DMS79 treated with DMSO at 0.1 percent for 48 hours (cell line): ENCODE data around the gene ECT2L.

ENCODE experiments used
- DNase-seq: peaks from one replicate; lab custom pipeline; 2025; lab: John Stamatoyannopoulos, UW

ECT2L gene

GRCh38 chr6:138805016-138805765 lies 9.3 kb downstream of the ECT2L start:
- DNase-seq: no peak

- no peak for DNase-seq
Observed at GRCh38 chr6:138806889-138807288, 11.0 kb downstream of the ECT2L start.

GRCh38 chr6:138809677-138810076 lies 13.8 kb downstream of the ECT2L start:
- no peak for DNase-seq

- no peak for DNase-seq
Observed at GRCh38 chr6:138811866-138812265, 16.0 kb downstream of the ECT2L start.

- DNase-seq: peak; percentile 58
Observed at GRCh38 chr6:138814179-138814834, 18.4 kb downstream of the ECT2L start.

- DNase-seq: no peak
Observed at GRCh38 chr6:138815221-138815620, 19.3 kb downstream of the ECT2L start.

GRCh38 chr6:138815797-138816528 lies 20.1 kb downstream of the ECT2L start:
- DNase-seq: peak; percentile 90

GRCh38 chr6:138817799-138818198 lies 21.9 kb downstream of the ECT2L start:
- DNase-seq: peak; percentile 96

- peak; percentile 79 for DNase-seq
Observed at GRCh38 chr6:138818496-138819194, 22.8 kb downstream of the ECT2L start.

- DNase-seq: peak; percentile 12
Observed at GRCh38 chr6:138821519-138821918, 25.6 kb downstream of the ECT2L start.

- no peak for DNase-seq
Observed at GRCh38 chr6:138824482-138825144, 28.7 kb downstream of the ECT2L start.

- no peak for DNase-seq
Observed at GRCh38 chr6:138830248-138830647, 34.4 kb downstream of the ECT2L start.

GRCh38 chr6:138832182-138832581 lies 36.3 kb downstream of the ECT2L start:
- DNase-seq: no peak

- peak; percentile 98 for DNase-seq
Observed at GRCh38 chr6:138833816-138834539, 38.1 kb downstream of the ECT2L start.

GRCh38 chr6:138837246-138837645 lies 41.4 kb downstream of the ECT2L start:
- no peak for DNase-seq

- DNase-seq: no peak
Observed at GRCh38 chr6:138844192-138844591, 48.3 kb downstream of the ECT2L start.

- no peak for DNase-seq
Observed at GRCh38 chr6:138847884-138848283, 52.0 kb downstream of the ECT2L start.

GRCh38 chr6:138848461-138848860 lies 52.6 kb downstream of the ECT2L start:
- DNase-seq: no peak

- no peak for DNase-seq
Observed at GRCh38 chr6:138849791-138850190, 53.9 kb downstream of the ECT2L start.

- DNase-seq: no peak
Observed at GRCh38 chr6:138856654-138857053, 60.8 kb downstream of the ECT2L start.

GRCh38 chr6:138857775-138858174 lies 61.9 kb downstream of the ECT2L start:
- no peak for DNase-seq
